HG03159 (cell line): ENCODE measurements around the gene EMILIN3.

Experiments
- ATAC-seq: cut with Tn5 transposase; IDR thresholded peaks from one replicate; pipeline ENCODE4 v1.9.1; 2021; ENCODE audit warnings: mild to moderate bottlenecking, moderate library complexity; ENCODE audit not compliant: unreplicated experiment

EMILIN3 gene

DNA sequence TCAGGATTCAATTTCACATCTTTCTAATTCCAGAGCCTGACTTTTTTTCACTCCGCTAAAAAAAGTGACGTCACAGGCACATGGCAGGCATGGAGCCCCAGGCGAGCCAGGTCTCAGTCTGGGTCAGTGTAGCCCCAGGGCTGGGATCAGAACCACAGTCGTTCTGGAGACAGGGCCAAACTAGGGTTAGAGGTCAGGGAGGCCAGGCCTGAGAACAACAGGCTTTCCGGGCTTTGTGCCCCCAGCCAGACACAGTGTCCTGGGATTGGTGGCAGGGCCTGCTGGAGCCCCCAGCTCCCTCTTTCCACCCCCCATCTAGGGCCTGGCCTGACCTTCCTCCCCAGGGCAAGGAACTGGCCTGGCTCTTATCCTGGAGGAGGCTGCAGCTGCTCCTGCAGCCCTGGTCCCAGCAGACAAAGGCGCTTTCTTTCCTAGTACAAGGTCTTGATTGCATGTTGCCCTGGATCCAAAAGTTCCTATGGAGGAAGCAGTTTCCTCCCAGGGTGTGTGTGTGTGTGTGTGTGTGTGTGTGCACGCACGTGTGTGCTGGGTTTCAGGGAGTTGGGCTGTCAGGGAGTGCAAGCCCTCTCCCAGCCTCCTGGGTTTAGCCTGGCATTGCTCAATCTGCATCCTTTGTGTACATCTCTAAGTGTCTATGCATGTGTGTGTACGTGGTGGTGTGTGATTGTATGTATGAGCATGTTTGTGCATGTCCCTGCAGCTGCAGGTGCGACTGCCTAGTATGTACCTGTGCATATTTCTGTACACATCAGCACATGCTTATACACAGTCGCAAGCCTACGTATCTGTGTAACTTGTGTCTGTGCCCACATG is 26.5 kb upstream of the EMILIN3 start:
- ATAC-seq: no peak

DNA sequence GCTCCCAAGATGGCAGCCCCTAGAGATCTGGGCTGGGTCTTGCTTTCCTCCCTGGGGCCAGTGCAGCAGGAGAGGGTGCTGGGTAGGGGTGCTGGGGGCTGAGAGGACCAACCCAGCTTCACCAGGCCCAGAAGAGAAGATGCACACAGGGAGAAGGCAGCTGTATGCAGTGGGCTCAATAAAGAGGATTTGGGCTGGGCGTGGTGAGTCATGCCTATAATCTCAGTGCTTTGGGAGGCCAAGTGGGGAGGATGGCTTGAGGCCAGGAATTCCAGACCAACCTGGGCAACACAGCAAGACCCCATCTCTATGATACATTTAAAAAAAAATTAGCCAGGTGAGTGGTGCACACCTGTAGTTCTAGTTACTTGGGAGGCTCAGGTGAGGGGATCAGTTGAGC is 25.7 kb upstream of the EMILIN3 start:
- ATAC-seq: no peak

DNA sequence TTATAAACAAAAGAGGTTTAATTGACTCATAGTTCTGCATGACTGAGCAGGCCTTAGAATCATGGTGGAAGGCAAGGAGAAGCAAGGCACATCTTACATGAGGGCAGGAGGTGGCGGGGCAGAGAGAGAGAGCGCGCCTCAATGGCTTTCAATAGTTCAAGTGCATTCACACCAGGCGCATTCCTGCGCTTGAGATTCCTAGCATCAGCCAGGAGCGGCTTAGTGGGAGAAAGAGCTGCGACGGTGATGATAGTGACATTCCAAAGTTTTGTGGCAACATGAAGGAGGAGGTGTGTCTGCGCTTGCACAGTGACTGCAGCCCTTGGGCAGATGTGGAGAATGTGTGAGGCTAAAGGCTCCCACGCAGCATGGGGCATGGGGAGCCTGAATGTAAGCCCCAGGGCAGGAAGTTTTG is 25.0 kb upstream of the EMILIN3 start:
- ATAC-seq: no peak

DNA sequence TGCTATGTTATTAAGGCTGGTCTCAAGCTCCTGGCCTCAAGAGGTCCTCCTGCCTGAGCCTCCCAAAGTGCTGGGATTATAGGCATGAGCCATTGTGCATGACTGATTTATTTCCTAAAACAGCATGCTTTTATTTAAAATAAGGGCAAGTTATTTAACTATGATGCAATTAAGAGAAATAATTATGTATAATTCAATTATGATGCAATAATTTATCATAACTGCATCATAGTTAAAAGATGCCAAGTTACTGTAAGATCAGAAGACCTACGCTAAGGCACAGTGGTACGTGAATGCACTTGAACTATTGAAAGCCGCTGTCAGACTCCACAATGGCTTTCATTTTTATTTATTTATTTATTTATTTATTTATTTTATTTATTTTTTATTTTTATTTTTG is 24.3 kb upstream of the EMILIN3 start:
- ATAC-seq: no peak

DNA sequence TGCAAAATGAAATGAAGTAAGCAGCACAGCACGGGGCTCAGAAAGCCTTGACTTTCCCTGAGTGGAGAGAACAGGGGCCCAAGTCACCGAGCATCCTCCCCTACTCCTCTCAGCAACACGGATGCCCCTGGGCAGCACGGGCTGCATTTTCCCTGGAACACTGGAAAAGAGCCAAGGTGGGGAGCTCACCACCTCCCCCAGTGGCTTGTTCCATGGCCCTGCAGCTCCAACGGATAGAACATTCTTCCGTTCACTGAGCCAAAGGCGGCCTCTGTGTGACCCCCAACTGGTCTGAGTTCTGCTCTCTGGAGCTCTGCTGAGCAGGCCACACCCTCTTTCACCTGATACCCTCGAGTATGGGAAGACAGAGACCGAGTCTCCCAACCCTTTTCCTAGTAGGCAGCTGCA is 20.8 kb upstream of the EMILIN3 start:
- no peak for ATAC-seq

DNA sequence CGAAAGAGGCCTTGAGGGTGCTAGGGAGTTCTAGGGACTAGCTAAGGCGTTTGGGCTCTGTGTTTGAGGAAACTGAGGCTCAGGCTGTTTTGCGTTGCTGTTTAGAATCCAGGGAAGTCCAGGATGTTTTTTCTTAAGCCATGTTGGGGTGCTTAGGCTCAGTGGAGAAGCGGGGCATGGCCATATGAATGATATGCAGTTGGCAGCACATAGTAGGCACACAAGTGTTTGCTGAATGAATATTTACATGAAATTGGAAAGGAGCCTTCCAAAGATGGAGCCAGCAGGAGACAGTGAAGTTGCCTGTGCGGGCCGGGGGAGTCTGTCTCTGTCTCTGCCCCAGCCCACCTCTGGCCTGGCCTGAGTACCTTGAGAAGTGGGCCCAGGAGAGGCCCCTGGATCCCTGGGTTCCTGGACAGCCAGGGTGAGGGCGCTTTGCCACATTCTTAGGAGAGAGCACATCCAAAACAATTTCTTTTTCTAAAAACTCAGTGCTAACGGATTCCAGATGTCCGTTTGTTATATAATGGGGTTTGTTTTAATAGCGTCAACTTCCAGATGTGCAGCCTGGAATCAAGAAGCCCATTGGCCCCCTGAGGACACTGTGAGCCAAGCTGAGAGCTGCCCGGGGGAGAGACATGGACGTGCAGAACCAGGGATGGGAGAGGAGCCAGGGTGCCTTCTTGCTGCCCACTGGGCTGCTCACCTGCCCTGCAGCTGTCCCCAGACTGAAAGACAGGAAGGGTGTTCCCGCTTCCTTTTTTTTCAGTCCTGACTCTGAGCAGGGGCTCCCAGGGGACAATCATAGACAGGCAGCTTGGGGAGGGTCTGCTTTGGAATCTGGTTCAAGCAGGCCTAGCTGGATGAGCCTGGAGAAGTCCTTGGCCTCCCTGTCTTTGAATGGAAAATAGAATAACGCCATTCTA is 20.1 kb upstream of the EMILIN3 start:
- no peak for ATAC-seq

DNA sequence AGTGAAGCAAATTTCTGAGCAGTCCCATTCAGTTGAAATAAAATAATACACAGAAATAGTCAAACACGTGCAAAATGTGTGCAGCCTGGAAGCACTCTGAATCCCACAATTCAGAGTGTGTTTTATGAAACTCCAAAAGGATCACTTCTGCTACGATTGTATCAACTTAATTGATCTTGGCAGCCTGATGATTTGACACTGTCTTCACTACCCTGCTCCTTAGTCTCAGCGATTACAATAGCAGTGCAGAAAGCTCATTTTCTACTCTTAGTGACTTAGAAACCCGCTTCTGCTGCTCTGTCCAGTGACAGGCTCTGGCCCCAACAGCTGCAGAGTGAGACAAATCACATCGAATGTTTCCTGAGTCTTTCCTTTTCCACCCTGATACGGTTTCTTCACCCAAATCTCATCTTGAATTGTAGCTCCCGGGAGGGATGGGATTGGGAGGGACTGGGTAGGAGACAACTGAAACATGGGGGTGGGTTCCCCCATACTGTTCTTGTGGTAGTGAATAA is 16.2 kb upstream of the EMILIN3 start:
- ATAC-seq: no peak

DNA sequence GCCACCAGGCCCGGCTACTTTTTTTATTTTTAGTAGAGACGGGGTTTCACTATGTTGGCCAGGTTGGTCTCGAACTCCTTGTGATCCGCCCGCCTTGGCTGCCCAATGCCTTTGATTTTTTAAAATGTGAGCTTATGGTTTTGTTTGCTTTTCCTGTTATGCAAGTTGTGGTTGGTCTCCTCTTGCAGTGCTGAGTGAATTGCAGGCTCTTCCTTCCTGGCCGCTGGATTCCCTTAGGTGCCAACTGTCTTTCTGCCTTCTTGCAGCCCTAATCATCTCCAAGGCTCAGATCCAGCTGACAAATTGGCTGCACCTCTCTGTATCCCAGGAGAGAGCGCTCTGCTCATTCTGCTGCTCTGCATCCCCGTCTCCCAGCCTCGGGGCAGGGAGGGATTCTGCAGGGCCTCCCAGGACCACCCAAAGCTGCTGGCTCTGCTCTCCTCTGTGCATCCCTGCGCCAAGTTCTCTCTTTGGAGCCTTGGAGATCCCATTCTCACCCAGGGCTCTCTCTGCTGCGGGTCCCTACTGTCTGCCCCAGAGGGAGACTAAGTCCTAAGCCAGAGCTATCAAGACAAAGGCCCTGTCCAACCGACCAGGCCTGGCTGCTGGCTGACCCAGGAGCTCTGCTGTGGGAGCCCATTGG is 14.1 kb upstream of the EMILIN3 start:
- ATAC-seq: no peak

DNA sequence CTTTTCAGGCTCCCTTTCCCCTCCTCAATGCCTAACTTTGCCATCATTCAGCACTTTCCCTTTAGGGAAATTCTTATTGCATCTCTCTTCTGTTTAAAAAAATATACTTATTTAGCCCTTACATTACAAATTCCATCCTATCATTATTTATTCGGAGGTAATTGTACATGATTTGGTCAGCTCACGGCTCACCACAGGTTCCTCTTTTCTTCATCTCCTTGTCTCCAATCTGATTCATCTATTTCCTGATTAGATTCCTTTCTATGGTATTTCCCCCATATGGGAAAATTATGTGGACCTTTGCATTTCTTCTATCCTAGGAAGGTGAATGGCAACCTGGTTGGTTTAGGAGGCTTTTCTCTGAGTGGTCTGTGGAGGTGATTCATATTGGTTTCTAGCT is 12.9 kb upstream of the EMILIN3 start:
- ATAC-seq: no peak

DNA sequence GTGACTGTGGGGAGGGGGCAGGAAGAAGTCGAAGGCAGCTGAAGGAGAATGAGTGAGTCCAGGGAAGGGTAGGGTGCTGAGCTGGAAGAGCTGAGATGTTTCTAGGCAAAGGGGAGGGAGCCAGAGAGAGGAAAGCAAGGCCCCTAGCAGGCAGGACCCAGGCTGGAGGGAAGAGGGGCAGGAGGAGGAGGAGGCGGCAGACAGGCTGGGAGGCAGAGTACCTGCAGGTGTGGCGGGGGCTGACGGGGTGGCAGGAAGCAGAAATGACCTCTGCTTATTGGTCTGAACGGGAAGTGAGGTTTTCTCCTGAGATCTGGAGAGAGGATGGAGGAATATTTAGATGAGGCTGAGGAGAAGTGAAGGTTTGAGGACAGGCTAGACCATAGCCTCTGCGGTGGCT is 10.7 kb upstream of the EMILIN3 start:
- no peak for ATAC-seq

DNA sequence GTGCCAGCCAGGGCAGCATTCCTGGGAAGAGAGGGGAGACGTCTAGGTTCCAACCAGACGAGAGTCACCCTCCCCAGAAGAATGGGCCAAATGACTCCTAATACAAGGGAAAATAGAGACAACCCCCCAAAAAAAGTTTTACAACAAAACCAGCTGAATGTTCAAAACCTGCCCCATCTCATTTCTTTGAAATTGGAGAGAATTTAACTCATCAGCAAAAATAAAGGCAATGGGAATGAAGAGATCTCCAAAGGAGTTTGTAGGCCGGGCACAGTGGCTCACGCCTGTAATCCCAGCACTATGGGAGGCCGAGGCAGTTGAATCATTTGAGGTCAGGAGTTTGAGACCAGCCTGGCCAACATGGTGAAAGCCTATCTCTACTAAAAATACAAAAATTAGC is 9.7 kb upstream of the EMILIN3 start:
- no peak for ATAC-seq

DNA sequence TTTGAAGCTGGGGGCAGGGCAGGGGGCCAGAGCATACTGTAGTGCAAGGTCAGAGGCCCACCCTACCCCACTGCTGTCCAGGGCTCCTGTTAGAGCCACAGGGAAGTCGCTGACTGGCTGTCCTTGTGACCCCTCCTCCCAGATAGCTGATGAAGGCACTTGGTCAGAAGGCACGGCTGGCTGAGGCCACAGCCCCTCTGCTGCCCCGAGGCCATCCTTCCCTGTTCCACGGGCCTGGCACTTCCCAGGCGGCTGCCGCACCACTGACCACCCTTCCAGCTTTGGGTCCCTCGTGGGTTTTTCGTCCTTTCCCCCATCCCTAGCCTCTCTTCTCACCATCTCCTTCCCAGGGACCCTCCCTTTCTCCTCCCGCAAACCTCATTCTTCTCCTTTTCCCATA is 9.2 kb upstream of the EMILIN3 start:
- ATAC-seq: no peak

DNA sequence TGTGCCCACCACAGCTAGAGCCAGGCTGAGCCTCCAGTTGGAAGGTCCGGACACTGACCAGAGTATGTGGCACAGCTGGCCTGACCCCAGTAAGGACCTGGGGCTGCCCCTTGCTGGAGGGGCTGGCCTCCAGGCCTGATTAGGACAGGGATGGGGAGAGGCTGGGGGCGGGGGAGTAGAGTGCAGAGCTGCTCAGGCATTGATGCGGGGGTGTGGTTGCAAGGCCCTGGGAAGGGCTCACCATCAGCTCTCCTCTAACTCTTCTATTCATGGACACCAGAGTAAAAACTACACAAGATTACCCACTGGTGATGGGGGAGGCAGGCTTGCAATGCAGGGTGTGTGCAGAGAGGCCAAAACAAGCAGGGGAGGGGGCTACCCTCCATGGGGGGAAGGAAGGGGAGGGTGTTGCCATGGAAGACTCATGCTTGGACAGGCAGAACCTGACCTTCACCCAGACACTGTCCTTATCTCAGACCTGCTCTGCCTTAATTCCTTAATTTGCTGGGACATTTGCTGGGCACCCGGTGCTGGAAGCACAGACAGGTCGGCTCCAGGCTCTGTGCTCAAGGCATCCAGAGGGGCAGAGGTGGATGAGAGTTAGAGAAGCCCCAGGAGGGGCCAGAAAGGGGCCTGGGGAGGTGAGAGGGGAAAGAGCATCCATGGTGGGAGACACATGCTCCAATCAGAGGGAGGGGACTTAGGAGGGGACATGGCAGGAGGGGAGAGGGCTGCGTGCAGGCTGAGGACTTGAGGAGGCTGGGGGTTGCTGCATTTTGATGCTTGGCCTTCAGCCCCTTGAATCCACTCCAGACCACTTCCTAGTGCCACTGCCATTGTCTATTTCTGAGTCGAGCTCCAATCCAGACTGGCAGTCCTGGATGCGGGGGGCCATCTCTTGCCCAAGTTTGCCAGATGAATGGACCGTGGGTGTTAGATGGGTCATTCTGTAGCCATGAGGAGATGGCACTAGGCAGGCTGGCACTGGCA is 7.6 kb upstream of the EMILIN3 start:
- ATAC-seq: no peak

DNA sequence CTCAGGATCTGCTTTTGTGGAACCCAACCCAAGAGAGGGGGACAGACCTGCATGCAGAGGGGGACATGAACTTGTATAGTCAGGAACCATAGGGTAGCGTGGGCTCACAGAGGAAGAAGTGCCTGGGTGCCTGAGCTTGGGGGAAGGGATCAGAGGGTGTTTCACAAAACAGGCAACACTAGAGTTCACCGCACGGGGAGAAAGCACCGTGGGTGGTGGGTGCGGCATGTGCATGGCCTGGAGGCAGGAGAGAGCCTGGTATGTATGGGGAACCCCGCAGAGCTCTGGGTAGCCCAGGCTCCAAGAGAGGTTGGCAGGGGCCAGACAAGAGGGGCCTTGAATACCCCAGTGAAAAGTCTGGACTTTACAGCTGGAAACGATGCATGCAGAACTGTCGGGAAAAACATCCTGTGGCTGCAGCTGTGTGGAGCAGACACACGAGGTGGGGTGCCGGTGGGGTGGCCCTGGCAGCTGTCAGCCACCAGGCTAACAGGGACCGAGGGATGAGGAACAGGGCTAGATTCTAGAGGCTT is 6.7 kb upstream of the EMILIN3 start:
- ATAC-seq: no peak

DNA sequence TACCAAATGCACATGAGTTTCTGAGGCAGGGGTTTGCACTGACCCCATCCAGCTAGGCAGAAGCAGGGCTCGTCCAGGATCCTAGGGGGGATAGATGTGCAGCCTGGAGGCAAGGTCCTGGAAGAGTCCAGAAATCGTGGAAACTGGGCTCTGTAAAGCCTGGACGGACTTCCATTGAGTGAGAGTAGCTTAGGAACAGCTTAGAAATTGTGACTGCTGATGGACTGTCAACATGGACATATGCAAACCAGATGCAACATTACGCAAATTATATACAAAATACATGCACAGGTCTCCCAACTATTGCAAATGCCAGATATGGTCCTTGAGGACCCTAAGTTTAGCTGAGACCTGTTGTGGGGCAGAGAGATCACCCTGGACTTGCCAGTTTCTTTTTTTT is 4.8 kb upstream of the EMILIN3 start:
- no peak for ATAC-seq

DNA sequence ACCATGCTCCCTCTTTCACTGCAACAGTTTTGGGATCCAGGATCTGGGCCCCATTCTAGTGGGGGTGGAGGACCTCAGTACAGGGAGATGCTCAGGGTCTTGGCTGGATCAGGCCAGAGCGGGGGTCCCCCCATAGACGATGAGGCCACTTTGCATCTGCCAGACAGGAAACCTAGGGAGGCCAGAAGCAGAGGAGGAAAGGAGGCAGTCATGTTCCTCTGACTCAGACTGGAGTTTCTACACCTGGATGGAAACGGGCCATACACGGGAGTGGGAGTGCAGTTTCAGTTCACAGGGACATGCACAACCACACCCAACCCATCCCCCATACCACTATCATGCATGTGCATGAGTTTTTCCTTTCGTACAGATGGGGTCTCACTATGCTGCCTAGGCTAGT is 3.6 kb upstream of the EMILIN3 start:
- no peak for ATAC-seq

DNA sequence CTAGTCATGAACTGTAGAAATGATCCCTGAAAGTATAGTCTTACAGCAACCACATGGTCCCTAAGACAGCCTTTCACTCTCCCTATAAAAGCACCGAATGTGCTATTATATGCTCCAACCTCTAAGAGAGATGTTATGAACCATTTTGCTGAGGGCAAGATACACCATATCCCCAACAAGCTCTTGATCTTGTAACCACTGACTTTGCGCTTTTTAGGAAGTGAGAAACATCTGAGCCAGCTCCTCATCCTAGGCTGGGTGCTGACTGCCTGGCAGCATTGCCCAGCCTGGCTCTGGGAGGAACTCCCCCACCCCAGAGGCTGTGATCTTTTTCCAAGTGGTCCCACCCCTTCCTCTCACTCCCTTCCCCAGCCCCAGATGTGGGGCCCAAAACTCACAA is 3.1 kb upstream of the EMILIN3 start:
- ATAC-seq: no peak

DNA sequence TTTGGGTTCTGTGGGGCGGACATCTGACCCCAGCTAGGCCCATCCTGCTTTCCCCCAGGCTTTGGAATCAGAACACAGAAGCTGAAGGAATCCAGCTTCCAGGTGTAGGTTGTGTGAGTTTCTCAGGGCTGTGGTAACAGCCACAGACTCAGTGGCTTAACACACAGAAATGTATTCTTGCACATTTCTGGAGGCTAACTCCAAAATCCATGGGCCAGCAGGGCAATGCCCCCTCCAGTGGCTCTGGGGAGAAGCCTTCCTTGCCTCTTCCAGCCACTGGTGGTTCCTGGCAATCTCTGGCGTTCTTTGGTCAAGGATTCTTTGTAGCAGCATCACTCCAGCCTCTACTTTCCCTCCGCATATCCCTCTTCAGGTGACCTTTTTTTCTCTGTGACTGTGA is 1.3 kb upstream of the EMILIN3 start:
- ATAC-seq: no peak

DNA sequence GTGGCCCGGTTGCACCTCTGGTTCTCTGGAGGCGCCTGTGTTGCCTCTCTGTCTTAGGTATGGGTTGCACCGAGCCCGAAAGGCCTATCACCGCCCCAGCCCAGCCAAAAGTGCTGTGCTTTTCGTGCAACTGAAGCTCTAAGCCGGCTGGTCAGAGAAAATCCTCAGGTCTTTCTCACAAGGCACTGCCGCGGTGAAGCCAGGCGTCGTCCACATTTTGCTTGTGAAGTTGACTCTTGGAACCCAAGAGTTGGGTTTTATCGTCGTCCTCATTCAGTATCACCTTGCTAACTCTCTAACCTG is 726 bp upstream of the EMILIN3 start:
- ATAC-seq: no peak
